Activated CD4-positive, alpha-beta T cell treated with anti-CD3 and anti-CD28 coated beads, Interleukin-2, amount 50 U/mL, for 4 hours (primary cell): ENCODE measurements around the gene MGAT4A.
"Not testable (repeated sequence)": the region's sequence is repeated elsewhere in the genome, so short reads cannot be mapped to it uniquely, and the experiment has no call there.

Source experiments
- DNase-seq, 2 experiments: peaks; one replicate each; pipeline ENCODE4 v3.0.0-alpha.2; 2020

The MGAT4A gene

DNA sequence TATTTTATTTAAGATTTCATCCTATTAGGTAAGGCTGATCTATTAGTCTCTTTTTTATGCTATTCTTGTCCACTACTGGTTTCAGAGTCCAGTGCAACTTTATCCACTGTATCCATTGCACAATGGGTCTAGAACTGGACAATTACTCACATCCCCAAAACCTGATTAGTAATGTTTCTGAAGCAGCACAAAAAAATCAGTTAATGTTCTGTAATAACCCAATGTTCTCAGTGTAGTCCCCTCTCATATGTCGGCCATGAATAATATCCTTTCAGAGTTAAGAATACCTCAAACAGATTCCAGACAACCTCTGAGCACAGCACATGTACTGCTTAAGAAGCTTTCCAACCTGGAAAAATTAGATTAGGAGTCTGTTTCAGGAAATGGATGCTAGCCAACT, 29.7 kb downstream of the MGAT4A start:
- DNase-seq = no peak

DNA sequence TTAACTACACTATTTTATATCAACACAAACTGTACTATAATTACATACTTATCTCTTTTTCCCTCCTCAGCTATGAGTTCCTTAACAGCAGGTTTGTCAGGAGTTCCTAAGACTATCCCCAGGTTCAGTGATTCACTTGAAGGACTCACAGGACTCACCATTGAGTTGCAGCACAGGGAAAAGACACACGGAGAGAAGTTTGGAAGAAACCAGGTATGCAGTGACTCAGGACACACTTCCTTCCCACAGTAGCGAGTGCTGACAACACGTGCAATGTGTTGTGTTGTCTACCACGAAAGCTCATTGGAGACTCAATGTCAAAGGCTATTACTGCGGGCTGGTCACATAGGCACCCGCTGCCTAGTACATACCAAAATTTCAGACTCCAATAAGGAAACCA, 32.0 kb downstream of the MGAT4A start:
- DNase-seq = no peak

DNA sequence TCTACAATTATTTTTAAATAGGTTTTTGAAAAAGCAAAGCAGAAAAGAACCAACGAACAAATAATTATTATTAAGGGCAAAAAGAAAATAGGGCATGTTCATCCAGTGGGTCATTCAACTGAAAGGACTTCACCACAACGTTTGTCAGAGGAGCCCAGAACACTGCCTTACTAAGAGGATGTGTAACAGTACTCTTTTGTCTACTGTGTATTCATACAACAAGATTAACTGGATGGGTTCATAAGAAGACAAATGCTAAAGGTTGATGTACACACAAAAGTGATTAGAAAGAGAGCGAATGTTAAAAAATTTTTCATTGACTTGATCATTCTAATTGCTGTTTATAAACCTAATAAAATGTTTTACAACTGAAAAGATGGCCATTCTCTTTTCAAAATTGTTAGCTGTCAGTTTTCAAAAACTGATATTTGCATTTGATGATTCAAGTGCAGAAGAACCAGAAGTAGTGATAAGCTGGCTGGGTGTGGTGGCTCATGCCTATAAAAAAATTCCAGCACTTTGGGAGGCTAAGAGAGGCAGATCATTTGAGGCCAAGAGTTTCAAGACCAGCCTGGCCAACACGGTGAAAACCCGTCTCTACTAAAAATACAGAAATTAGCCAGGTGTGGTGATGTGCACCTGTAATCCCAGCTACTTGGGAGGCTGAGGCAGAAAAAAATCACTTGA, 33.1 kb downstream of the MGAT4A start:
- no peak for DNase-seq

DNA sequence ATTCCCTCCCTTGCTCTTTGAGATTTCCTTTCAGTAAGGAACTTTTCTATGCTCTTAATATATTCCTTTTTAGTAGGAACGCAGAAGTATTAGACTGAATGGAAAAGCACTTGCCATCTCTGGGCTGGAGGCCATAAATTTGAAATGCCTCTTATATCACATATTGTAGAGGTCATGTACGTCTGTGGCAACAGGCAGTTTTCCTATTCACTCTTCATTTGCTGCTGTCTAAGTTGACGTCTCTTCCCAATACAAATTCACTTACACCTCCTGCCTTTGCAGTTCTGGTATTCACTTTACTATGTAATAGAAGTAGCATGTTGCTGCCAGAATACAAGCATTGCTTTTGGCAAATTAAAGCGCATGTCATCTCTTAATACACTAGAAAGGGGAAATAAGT, 34.7 kb downstream of the MGAT4A start:
- DNase-seq = no peak

DNA sequence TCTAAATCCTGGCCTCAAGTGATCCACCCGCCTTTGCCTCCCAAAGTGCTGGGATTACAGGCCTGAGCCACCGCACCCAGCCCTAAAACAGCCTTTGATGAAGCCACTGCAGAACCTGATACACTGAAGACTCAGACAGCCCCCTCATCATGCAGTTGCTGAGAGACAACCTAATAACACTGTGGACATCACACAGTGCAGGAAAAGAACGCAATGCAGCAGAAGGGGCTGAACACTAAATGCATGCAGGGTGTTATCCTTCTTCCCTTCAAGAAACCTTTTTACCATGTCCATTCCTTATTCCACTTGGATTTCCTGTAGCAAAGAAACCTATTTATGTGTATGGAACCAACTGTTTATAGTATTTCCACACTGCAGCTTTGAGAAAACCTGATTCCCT, 35.7 kb downstream of the MGAT4A start:
- DNase-seq = no peak

DNA sequence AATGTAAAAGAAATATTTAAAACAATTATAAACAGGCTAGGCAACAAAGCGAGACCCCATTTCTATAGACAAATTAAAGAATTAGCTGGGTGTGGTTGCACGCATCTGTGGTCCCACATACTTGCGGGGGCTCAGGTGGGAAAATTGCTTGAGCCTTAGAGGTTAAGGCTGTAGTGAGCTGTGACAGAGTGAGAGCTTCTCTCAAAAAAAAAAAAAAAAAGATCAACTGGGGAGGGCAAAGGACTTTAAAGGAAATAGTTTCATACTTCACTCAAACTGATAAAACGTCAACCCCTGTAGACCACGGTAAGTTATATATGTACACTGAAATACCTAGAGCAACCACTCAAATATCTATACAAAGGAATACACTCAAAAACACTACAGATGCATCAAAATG, 37.5 kb downstream of the MGAT4A start:
- no peak for DNase-seq

DNA sequence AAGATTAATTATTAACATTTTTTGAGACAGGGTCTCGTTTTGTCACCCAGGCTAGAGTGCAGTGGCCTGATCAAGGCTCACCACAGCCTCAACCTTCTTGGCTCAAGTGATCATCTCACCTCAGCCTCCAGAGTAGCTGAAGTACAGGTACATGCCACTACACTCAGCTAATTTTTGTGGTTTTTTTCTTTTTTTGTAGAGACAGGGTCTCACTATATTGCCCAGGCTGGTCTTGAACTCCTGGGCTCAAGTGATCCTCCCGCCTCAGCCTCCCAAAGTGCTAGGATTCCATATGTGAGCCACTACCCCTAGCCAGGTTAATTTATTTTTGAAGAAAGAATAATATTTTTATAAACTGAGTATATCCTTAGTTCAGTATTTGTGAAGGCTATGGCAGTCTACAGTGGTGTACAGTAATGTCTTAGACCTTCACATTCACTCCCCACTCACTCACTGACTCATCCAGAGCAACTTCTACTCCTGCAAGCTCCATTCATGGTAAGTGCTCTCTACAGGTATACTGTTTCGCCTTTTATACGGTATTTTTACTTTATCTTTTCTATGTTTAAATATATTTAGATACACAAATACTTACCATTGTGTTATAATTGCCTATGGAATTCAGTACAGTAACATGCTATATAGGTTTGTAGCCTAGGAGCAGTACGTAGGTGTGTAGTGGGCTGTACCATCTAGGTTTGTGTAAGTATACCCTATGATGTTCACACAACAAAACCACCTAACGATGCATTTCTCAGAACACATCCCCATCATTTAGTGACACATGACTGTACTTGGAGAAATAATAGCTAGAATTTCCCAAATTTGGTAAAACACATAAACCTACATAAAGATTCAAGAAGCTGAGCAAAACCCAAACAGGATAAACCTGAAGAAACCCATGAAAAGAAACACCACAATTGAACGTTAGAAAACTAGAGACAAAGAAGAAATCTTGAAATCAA, 38.6 kb downstream of the MGAT4A start:
- DNase-seq = no peak

DNA sequence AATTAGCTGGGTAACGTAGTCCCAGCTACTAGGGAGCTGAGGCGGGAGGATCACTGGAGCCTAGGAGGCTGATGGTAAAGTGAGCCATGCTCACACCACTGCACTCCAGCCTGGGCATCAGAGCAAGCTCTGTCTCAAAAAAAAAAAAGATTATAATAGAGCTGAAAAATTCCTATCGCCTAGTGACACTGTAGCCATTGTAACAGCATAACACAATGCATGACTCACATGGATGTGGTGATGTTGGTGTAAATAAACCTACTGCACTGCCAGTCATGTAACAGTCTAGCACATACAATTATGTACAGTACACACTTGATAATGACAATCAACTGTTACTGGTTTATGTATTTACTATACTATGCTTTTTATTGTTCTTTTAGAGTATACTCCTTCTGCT, 39.6 kb downstream of the MGAT4A start:
- DNase-seq = no peak

DNA sequence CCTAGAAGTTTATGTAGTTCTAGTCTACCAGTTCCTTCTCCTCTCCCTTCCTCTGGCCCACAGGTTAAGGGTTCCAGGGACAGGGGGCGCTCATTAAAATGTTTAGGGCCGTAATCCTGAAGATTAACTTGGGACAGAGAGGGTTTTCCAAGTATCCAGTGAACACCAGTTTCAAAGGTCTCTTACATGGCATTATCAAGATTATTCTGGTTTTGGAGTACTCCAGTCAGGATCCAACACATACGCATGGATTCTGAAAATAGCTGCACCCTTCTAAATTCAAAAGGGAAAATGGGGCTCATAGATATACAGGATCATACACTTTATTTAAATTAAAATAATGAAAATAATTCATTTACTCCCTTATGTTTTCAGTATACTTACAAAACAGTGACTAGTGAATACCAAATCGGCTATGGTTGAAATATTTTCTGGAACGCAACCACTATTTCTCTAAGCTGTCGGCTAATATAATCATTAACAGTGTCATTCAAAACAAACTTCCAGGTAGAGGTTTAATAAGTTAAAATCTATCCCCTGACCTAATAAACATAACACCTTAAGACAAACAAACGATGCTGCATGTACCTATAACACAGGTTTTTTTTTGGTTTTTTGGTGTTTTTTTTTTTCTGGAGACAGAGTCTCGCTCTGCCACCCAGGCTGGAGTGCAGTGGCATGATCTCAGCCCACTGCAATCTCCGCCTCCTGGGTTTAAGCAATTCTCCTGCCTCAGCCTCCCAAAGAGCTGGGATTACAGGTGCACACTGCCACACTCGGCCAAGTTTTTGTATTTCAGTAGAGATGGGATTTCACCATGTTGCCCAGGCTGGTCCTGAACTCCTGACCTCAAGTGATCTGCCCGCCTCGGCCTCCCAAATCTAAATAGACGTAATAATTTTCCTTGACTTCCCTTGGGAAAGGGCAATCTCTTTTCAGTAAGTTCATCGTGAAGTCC, 44.7 kb downstream of the MGAT4A start:
- no peak for DNase-seq

DNA sequence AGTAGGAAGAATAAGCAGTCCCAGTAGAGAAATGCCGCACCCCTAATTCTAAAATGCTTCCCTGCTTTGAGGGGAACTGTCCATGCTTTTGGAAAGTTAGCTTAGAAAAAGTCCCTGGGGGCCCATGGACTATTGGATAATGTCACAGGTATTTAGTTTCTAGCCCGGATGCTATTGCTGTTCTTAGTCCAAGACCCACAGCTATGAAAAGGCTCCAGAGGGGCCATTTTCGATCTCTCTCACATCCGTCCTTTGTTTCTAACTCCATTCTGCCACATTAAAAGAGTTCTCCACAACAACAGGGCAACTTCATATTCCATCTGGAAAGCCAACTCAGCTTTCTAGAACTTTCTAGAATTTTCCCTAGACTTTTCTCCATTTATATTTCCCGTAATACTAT, 47.2 kb downstream of the MGAT4A start:
- DNase-seq = no peak

DNA sequence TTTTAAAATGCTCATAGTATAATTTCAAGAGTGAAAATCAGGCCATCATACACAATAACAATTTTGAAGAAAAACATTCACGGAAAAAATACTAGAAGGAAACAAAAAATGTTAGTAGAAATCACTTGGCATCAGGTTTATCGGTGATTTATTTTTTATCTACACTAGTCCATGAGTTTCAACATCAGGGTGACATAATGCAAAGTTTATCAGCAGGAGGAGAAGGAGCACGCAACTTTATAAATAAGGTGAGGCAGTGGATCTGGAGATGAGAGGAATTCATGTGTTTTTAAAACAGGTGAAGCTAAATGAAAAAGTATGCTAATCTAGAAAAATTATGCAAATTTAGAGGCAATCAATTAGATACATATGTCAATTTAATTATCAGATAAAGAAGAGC, 54.2 kb downstream of the MGAT4A start:
- no peak for DNase-seq

DNA sequence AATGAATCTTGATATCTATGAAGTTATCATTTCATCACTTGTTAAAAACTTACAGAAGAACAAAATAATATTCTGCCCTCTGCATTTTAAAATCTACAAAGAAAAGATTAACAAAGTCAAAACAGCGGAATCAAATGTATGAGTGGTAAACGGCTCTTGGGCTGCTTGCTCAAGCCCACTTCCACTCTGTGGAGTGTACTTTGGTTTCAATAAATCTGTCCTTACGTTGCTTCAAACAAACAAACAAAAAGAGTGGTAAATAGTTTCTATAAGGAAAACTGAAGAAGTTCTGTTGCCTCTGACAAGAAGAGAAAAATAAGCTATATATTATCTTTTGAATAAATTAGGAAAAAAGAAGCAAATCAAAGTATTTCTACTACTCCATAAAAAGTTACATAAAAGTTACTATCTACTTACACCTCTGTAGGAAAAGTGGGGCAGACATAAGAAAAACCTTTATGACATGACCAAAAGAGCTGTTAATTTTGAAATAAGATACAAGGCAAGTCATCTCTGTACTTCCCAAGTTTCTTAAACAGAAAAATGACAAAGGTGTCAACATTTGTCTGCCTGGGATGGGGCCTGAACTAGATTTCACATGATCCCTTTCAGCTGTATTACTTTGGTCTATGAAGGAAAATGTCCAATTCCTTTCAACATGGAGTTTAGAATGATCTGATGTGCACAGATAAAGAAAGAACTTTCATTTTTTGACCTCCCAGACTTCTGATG, 56.5 kb downstream of the MGAT4A start:
- no peak for DNase-seq

DNA sequence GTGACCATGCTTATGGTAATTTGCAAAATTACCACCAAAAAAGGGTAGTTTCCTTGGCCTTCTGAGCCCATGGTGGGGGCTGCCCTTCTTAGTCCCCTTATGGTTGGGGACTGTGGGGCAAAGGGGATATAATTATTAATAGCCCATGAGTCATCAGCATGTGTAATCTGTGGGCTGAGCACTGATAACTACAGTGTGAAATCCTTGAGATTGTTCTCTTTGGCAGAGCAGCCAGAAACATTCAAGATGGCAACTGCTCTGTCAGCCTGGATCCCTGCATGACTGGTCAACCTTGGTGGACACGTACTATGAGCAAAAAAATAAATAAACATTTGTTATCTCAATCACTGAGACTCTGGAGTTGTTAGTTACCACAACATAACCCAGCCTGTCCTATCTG, 61.3 kb downstream of the MGAT4A start:
- DNase-seq = no peak

DNA sequence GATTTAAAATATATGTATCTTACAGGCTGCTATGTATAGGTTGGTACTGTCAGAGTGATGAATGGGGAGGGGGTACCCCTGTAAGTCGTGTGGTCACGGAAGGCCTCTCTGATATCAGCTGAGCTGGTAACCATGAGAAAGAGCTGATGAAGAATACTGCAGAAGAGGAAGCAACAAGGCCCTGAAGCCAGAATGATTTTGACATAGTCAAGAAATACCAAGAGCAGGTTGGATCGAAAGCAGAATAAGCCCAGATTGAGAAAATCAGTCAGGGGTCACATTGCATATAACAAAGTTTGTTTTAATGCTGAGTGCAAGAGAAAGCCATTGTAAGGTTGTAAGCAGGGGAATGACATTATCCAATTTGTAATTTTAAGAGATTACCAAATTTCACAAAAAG, 65.3 kb downstream of the MGAT4A start:
- no peak for DNase-seq

DNA sequence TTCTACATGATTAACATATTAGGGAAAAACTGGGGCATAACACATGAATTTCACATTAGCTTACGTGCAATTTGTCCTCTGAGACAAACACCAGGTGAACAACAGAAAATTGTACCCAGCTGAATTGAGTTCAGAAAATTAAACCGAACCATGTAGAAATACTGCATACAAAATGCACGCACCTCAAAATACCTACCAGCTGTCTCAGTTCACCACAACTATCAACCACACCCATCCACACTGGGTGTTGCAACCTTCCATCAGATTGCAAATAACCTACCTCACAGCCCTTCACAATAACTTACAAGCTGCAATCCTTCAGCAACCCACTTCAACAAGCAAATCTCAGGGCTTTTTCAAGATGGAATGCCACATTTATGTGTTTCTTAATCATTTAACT, 66.6 kb downstream of the MGAT4A start:
- DNase-seq = peak; percentile 26

DNA sequence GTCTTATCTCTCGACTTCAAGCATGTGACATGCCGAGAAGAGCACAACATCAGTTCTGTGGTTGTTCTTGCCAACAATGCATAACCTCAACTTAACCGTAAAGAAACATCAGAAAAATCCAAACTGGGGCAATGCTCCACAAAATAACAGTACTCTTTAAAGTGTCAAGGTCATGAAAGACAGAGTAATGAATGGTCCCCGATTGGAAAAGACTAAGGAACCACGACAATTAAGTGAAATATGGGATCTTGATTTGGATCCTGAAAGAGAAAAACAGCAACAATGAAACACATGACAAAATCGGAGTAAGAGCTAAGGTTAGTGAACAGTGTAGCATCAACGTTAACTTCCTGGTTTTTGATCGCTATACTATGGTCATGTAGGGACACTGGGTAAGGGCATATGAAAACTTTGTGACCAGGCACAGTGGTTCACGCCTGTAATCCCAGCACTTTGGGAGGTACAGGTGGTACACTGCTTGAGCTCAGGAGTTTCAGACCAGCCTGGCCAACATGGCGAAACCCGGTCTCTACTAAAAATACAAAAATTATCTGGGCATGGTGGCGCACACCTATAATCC, 67.3 kb downstream of the MGAT4A start:
- DNase-seq = no peak

DNA sequence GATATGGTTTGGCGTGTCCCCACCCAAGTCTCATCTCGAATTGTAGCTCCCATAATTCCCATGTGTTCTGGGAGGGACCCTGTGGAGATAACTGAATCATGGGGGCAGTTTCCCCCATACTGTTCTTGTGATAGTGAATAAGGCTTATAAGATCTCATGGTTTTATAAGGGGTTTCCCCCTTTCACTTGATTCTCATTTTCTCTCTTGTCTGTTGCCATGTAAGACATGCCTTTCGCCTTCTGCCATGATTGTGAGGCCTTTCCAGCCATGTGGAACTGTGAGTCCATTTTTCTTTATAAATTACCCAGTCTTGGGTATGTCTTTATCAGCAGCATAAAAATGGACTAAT, 71.5 kb downstream of the MGAT4A start:
- DNase-seq = not testable (repeated sequence)

DNA sequence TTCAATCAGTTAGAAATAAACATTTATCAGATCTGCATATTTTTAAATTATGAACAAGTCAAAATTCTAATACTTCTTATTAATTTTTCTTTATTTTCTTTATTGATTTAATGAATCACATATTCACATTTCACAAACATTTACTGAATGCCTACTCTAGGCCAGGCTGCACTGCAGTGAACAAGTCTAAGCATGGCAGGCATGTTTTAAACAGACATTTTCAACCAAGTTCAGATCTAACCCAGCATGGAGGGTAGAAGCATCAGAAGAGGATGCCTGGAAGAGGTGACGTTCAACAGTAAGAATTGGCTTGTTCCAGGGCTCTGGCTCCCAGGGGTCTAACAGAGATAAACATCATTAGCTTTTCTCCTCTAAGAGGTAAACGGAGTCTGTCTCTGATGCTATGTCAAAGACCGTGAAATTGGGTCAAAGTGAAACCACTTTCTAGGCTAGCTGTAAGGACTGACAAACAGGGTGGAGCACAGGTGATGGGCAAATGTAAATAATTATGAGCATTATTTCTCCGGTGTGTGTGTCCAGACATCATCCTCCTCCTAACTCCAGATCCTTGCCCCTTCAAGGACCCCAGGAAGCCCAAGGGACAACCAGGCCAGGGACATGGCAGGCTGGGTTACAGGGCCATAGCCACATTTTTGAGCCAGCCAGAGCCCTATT, 72.0 kb downstream of the MGAT4A start:
- DNase-seq = no peak

DNA sequence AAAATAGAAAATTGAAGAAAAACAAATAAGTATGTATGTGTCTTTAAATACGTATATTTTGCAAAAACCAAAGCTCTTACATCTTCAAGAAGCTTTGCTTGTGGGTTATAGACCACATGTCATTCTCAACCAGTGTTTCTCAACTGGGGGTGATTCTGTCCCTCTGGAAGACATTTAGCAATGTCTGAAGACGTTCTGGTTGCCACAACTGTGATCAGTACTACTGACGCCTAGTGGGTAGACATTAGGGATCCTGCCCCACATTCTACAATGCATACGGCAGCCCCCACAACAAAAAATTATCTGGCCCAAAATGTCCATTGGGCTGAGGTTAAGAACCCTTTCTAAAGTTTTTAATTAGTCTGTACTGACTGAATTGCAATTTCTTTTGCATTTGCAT, 74.1 kb downstream of the MGAT4A start:
- no peak for DNase-seq

DNA sequence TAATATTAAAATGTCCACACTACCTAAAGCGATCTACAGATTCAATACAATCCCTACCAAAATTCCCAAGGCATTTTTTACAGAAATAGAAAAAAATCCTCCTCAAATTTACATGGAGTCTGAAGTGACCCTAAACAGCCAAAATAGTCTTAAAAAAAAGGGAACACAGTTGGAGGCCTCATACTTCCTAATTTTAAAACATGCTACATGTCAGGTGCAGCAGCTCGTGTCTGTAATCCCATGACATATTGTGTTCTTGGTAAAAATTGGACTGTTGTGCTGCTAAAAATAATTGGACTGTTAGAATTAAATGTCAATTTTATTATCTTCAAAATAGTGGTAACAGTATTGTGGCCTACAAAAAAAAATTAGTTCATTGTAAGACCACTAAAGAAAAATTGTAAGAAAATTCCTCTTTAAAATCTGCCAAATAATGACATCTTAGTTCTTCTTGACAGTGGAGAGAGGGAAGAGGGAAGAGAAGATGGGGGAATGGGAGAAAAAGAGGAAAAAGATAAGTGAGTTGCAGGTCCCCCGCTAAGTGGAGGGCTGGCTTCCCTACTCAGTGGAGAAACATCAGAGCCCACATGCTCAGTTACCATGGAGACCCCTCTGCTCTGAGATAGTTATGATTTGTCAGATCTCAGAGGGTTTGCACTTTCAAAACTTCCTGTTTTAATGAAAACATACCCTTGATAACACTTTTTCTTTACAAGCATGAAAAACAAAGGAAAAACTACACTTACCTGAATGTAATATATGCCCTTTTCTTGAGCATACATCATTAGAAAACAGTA, 76.0 kb downstream of the MGAT4A start:
- peak in 1 of 2 experiments; percentile 11 for DNase-seq

DNA sequence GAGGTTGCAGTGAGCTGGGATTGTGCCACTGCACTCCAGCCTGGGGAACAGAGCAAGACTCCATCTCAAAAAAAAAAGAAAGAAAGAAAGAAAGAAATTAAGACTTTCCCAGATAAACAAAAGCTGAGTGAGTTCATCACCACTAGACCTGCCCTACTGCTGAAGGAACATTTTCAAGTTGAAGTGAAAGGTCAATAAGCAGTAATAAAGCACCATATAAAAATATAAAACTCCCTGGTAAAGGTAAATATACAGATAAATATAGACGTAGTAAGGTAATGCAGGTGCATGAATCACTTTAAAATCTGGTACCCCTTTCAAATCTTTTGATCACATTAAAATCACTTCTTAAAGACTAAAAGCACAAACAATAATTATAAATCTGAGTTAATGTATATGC, 79.9 kb downstream of the MGAT4A start:
- DNase-seq = no peak
